ENCODE data around the gene ZMYM3. TPM values are rescaled to one million over a fixed set of nuclear protein-coding genes. Genes with fewer than 3 reads are reported as not detected.

ZMYM3 gene
- total RNA-seq, 1 donor from 2014 or later = 39.2 TPM

GRCh38 chrX:71221145-71221544 lies 32.8 kb downstream of the ZMYM3 start:
- Mint-ChIP-seq H3K4me1 (ENCODE audit: unreplicated experiment) (peaks cover 3% of the 10 kb centered on the region), H3K36me3 (ENCODE audit: unreplicated experiment) (no peaks in the 10 kb centered on the region), H3K4me3 (ENCODE audit: unreplicated experiment) (no peak overlapping the region), H3K9me3 (ENCODE audit: unreplicated experiment) (no peaks in the 10 kb centered on the region), H3K27ac (ENCODE audit: unreplicated experiment) (no peak overlapping the region), H3K27me3 (ENCODE audit: unreplicated experiment) (peaks cover 4% of the 10 kb centered on the region)
- DNase-seq (ENCODE audit: extremely low spot score, unreplicated experiment) = no peak
- TF ChIP-seq CTCF (IDR thresholded peaks at IDR 0.05) = no peak

GRCh38 chrX:71217298-71217697 lies 36.6 kb downstream of the ZMYM3 start:
- Mint-ChIP-seq H3K4me3 (ENCODE audit: unreplicated experiment) (no peak overlapping the region), H3K9me3 (ENCODE audit: unreplicated experiment) (no peaks in the 10 kb centered on the region), H3K27ac (ENCODE audit: unreplicated experiment) (no peak overlapping the region), H3K27me3 (ENCODE audit: unreplicated experiment) (no peaks in the 10 kb centered on the region), H3K36me3 (ENCODE audit: unreplicated experiment) (no peaks in the 10 kb centered on the region), H3K4me1 (ENCODE audit: unreplicated experiment) (no peaks in the 10 kb centered on the region)
- no peak for DNase-seq (ENCODE audit: extremely low spot score, unreplicated experiment)
- TF ChIP-seq CTCF (IDR thresholded peaks at IDR 0.05) = no peak

- no peaks in the 10 kb centered on the region for H3K36me3 Mint-ChIP-seq (ENCODE audit: unreplicated experiment)
- H3K9me3 Mint-ChIP-seq (ENCODE audit: unreplicated experiment) = no peaks in the 10 kb centered on the region
- no peaks in the 10 kb centered on the region for H3K4me1 Mint-ChIP-seq (ENCODE audit: unreplicated experiment)
- no peak for DNase-seq (ENCODE audit: extremely low spot score, unreplicated experiment)
- TF ChIP-seq CTCF (IDR thresholded peaks at IDR 0.05) = no peak
- no peak overlapping the region for H3K4me3 Mint-ChIP-seq (ENCODE audit: unreplicated experiment)
- H3K27me3 Mint-ChIP-seq (ENCODE audit: unreplicated experiment) = no peaks in the 10 kb centered on the region
- H3K27ac Mint-ChIP-seq (ENCODE audit: unreplicated experiment) = no peak overlapping the region
Observed at GRCh38 chrX:71216485-71216884, 37.5 kb downstream of the ZMYM3 start.

- no peaks in the 10 kb centered on the region for H3K36me3 Mint-ChIP-seq (ENCODE audit: unreplicated experiment)
- TF ChIP-seq CTCF (IDR thresholded peaks at IDR 0.05) = no peak
- no peak overlapping the region for H3K27ac Mint-ChIP-seq (ENCODE audit: unreplicated experiment)
- H3K4me1 Mint-ChIP-seq (ENCODE audit: unreplicated experiment) = no peaks in the 10 kb centered on the region
- H3K9me3 Mint-ChIP-seq (ENCODE audit: unreplicated experiment) = no peaks in the 10 kb centered on the region
- no peak for DNase-seq (ENCODE audit: extremely low spot score, unreplicated experiment)
- H3K27me3 Mint-ChIP-seq (ENCODE audit: unreplicated experiment) = no peaks in the 10 kb centered on the region
- no peak overlapping the region for H3K4me3 Mint-ChIP-seq (ENCODE audit: unreplicated experiment)
Observed at GRCh38 chrX:71215338-71215912, 38.5 kb downstream of the ZMYM3 start.

GRCh38 chrX:71214604-71215337 lies 39.2 kb downstream of the ZMYM3 start:
- no peak for DNase-seq (ENCODE audit: extremely low spot score, unreplicated experiment)
- TF ChIP-seq CTCF (IDR thresholded peaks at IDR 0.05) = no peak
- Mint-ChIP-seq H3K4me3 (ENCODE audit: unreplicated experiment) (no peak overlapping the region), H3K27me3 (ENCODE audit: unreplicated experiment) (no peaks in the 10 kb centered on the region), H3K36me3 (ENCODE audit: unreplicated experiment) (no peaks in the 10 kb centered on the region), H3K27ac (ENCODE audit: unreplicated experiment) (no peak overlapping the region), H3K9me3 (ENCODE audit: unreplicated experiment) (no peaks in the 10 kb centered on the region), H3K4me1 (ENCODE audit: unreplicated experiment) (no peaks in the 10 kb centered on the region)

Data from osteocyte (in vitro differentiated cells).